Activated T-helper 1 cell treated with anti-CD3 and anti-CD28 coated beads, Interleukin-12 subunit alpha, Interleukin-12 subunit beta, Interleukin-2, Interleukin-4 antibody, amounts not matched to agents 30 ng/mL and 10 ng/mL and 1 ng/mL, durations not matched to agents 14 hours and 24 hours and 36 hours (primary cell): ENCODE data around the gene KEL. TPM values are rescaled to one million over a fixed set of nuclear protein-coding genes. Genes with fewer than 3 reads are reported as not detected.

Experiments
- DNase-seq: peaks from one replicate; pipeline ENCODE4 v3.0.0; 2021; ENCODE audit warnings: low spot score
- H3K27ac Mint-ChIP-seq: one replicate; pipeline ENCODE4 v1.8.0; 2021; ENCODE audit warnings: mild to moderate bottlenecking, mixed read lengths
- H3K27me3 Mint-ChIP-seq: one replicate; pipeline ENCODE4 v1.8.0; 2022; ENCODE audit warnings: mild to moderate bottlenecking, moderate library complexity, mixed read lengths; ENCODE audit not compliant: insufficient read depth
- H3K36me3 Mint-ChIP-seq: one replicate; pipeline ENCODE4 v1.8.0; 2021; ENCODE audit warnings: low read depth, mixed read lengths
- H3K4me1 Mint-ChIP-seq: one replicate; pipeline ENCODE4 v1.8.0; 2021; ENCODE audit warnings: low read depth, mixed read lengths
- H3K4me3 Mint-ChIP-seq: one replicate; pipeline ENCODE4 v1.8.0; 2021; ENCODE audit warnings: mild to moderate bottlenecking, moderate library complexity, mixed read lengths
- H3K9me3 Mint-ChIP-seq: one replicate; pipeline ENCODE4 v1.8.0; 2021; ENCODE audit warnings: mixed read lengths
- intact Hi-C: fragments of 100-400 bp; cut with micrococcal nuclease; formaldehyde crosslinking; loops from one replicate; pipeline ENCODE4 v1.15.1; 2024
- total RNA-seq: library from RNA; stranded (reverse); gene quantifications from 2 replicates; pipeline ENCODE4 v1.2.3, GENCODE V29; 2022

KEL gene
- total RNA-seq, 1 donor from 2014 or later = not detected

- Mint-ChIP-seq H3K9me3 (peaks cover 19% of the 10 kb centered on the region), H3K27ac (no peak overlapping the region), H3K27me3 (peaks cover 15% of the 10 kb centered on the region), H3K36me3 (no peaks in the 10 kb centered on the region), H3K4me3 (no peak overlapping the region), H3K4me1 (no peaks in the 10 kb centered on the region)
- intact Hi-C loops = no loop called here
- no peak for DNase-seq
Observed at GRCh38 chr7:142956951-142957623, 5.1 kb downstream of the KEL start.

- intact Hi-C loops = no loop called here
- Mint-ChIP-seq H3K36me3 (no peaks in the 10 kb centered on the region), H3K27me3 (peaks cover 12% of the 10 kb centered on the region), H3K4me3 (no peak overlapping the region), H3K9me3 (peaks cover 19% of the 10 kb centered on the region), H3K4me1 (no peaks in the 10 kb centered on the region), H3K27ac (no peak overlapping the region)
- no peak for DNase-seq
Observed at GRCh38 chr7:142954680-142955268, 7.4 kb downstream of the KEL start.

- Mint-ChIP-seq H3K9me3 (peaks cover 10% of the 10 kb centered on the region), H3K27me3 (peaks cover 2% of the 10 kb centered on the region), H3K36me3 (no peaks in the 10 kb centered on the region), H3K4me3 (no peak overlapping the region), H3K27ac (no peak overlapping the region), H3K4me1 (no peaks in the 10 kb centered on the region)
- intact Hi-C loops = no loop called here
- DNase-seq = no peak
Observed at GRCh38 chr7:142950235-142950634, 11.9 kb downstream of the KEL start.

- H3K4me3 Mint-ChIP-seq = no peak overlapping the region
- H3K27ac Mint-ChIP-seq = no peak overlapping the region
- no peaks in the 10 kb centered on the region for H3K36me3 Mint-ChIP-seq
- peaks cover 2% of the 10 kb centered on the region for H3K27me3 Mint-ChIP-seq
- intact Hi-C loops = no loop called here
- H3K4me1 Mint-ChIP-seq = no peaks in the 10 kb centered on the region
- H3K9me3 Mint-ChIP-seq = no peaks in the 10 kb centered on the region
- no peak for DNase-seq
Observed at GRCh38 chr7:142948603-142949002, 13.6 kb downstream of the KEL start.

GRCh38 chr7:142945001-142945400, 17.2 kb downstream of the KEL start:
- H3K27me3 Mint-ChIP-seq = peaks cover 2% of the 10 kb centered on the region
- H3K9me3 Mint-ChIP-seq = no peaks in the 10 kb centered on the region
- intact Hi-C loops = no loop called here
- DNase-seq = no peak
- no peaks in the 10 kb centered on the region for H3K4me1 Mint-ChIP-seq
- no peak overlapping the region for H3K27ac Mint-ChIP-seq
- no peaks in the 10 kb centered on the region for H3K36me3 Mint-ChIP-seq
- H3K4me3 Mint-ChIP-seq = no peak overlapping the region

GRCh38 chr7:142943706-142944268, 18.4 kb downstream of the KEL start:
- Mint-ChIP-seq H3K4me3 (no peak overlapping the region), H3K4me1 (no peaks in the 10 kb centered on the region), H3K27me3 (peaks cover 4% of the 10 kb centered on the region), H3K36me3 (no peaks in the 10 kb centered on the region), H3K9me3 (no peaks in the 10 kb centered on the region), H3K27ac (no peak overlapping the region)
- no peak for DNase-seq
- intact Hi-C loops = no loop called here

GRCh38 chr7:142942746-142943145, 19.4 kb downstream of the KEL start:
- Mint-ChIP-seq H3K4me1 (no peaks in the 10 kb centered on the region), H3K27me3 (peaks cover 5% of the 10 kb centered on the region), H3K4me3 (no peak overlapping the region), H3K27ac (no peak overlapping the region), H3K36me3 (no peaks in the 10 kb centered on the region), H3K9me3 (no peaks in the 10 kb centered on the region)
- intact Hi-C loops = no loop called here
- no peak for DNase-seq

- no peaks in the 10 kb centered on the region for H3K36me3 Mint-ChIP-seq
- intact Hi-C loops = no loop called here
- no peak for DNase-seq
- H3K4me3 Mint-ChIP-seq = no peak overlapping the region
- H3K4me1 Mint-ChIP-seq = no peaks in the 10 kb centered on the region
- no peaks in the 10 kb centered on the region for H3K9me3 Mint-ChIP-seq
- no peak overlapping the region for H3K27ac Mint-ChIP-seq
- H3K27me3 Mint-ChIP-seq = peaks cover 3% of the 10 kb centered on the region
Observed at GRCh38 chr7:142941541-142941940, 20.6 kb downstream of the KEL start.

GRCh38 chr7:142940966-142941535, 21.1 kb downstream of the KEL start:
- Mint-ChIP-seq H3K36me3 (no peaks in the 10 kb centered on the region), H3K9me3 (no peaks in the 10 kb centered on the region), H3K27ac (no peak overlapping the region), H3K4me1 (no peaks in the 10 kb centered on the region), H3K4me3 (no peak overlapping the region), H3K27me3 (peaks cover 3% of the 10 kb centered on the region)
- no peak for DNase-seq
- intact Hi-C loops = no loop called here

GRCh38 chr7:142939226-142939910, 22.8 kb downstream of the KEL start, which contains the start of gene LLCFC1:
TSS of gene LLCFC1 (plus strand) at chr7:142939484. CDS start at chr7:142939622, 138 bp downstream.
- Mint-ChIP-seq H3K4me3 (no peak within 1 kb of the TSS), H3K9me3 (no peaks in the 10 kb centered on the region), H3K36me3 (no peaks in the 10 kb centered on the region), H3K27ac (no peak within 1 kb of the TSS), H3K27me3 (peaks cover 5% of the 10 kb centered on the region), H3K4me1 (no peaks in the 10 kb centered on the region)
- no peak for DNase-seq
- intact Hi-C loops = no loop called here

- Mint-ChIP-seq H3K36me3 (no peaks in the 10 kb centered on the region), H3K4me1 (no peaks in the 10 kb centered on the region), H3K9me3 (no peaks in the 10 kb centered on the region), H3K27ac (no peak overlapping the region), H3K27me3 (peaks cover 5% of the 10 kb centered on the region), H3K4me3 (no peak overlapping the region)
- intact Hi-C loops = no loop called here
- no peak for DNase-seq
Observed at GRCh38 chr7:142938611-142939010, 23.6 kb downstream of the KEL start.

- Mint-ChIP-seq H3K9me3 (no peaks in the 10 kb centered on the region), H3K36me3 (no peaks in the 10 kb centered on the region), H3K27me3 (peaks cover 8% of the 10 kb centered on the region), H3K4me3 (no peak overlapping the region), H3K4me1 (no peaks in the 10 kb centered on the region), H3K27ac (no peak overlapping the region)
- intact Hi-C loops = no loop called here
- no peak for DNase-seq
Observed at GRCh38 chr7:142935941-142936565, 26.1 kb downstream of the KEL start.
